GM23338 (cell line): ENCODE measurements around the gene NEK10. TPM values are rescaled to one million over a fixed set of nuclear protein-coding genes. Genes with fewer than 3 reads are reported as not detected.

ENCODE experiments used
- ATAC-seq: fragments of 200-7000 bp; cut with Tn5 transposase; 3 replicates; pipeline ENCODE4 v1.9.1; 2020
- DNase-seq: peaks from one replicate; pipeline ENCODE4 v3.0.0-alpha.2; 2015; ENCODE audit warnings: low spot score
- H2AFZ ChIP-seq: fragments of 200-600 bp; sonication (generic); 2 replicates; pipeline ENCODE4 v1.8.0; 2016; ENCODE audit warnings: antibody characterized with exemption, mild to moderate bottlenecking, moderate library complexity
- H3F3A ChIP-seq: fragments of 200-600 bp; sonication (generic); replicated peaks from 2 replicates; pipeline ENCODE4 v1.8.0; 2017; ENCODE audit warnings: antibody characterized with exemption, mixed run types, low read depth
- H3K27ac ChIP-seq: fragments of 200-600 bp; sonication (generic); 2 replicates; pipeline ENCODE4 v1.6.1; 2016; ENCODE audit warnings: low read depth
- H3K27me3 ChIP-seq: fragments of 200-600 bp; sonication (generic); 2 replicates; pipeline ENCODE4 v1.8.0; 2016; ENCODE audit warnings: mild to moderate bottlenecking, mixed run types, moderate library complexity; ENCODE audit not compliant: insufficient read depth
- H3K36me3 ChIP-seq: fragments of 200-600 bp; sonication (generic); 2 replicates; pipeline ENCODE4 v1.8.0; 2016; ENCODE audit warnings: mild to moderate bottlenecking; ENCODE audit not compliant: insufficient read depth
- H3K4me1 ChIP-seq: fragments of 200-600 bp; sonication (generic); 2 replicates; pipeline ENCODE4 v1.8.0; 2016; ENCODE audit warnings: mild to moderate bottlenecking, moderate library complexity; ENCODE audit not compliant: insufficient read depth
- H3K4me2 ChIP-seq: fragments of 200-600 bp; sonication (generic); 2 replicates; pipeline ENCODE4 v1.7.1; 2017; ENCODE audit warnings: mixed run types
- H3K4me3 ChIP-seq: fragments of 200-600 bp; sonication (generic); 2 replicates; pipeline ENCODE4 v1.6.1; 2016; ENCODE audit warnings: mixed run types
- H3K79me2 ChIP-seq: fragments of 200-600 bp; sonication (generic); replicated peaks from 2 replicates; pipeline ENCODE4 v1.8.0; 2017; ENCODE audit warnings: mild to moderate bottlenecking; ENCODE audit not compliant: insufficient read depth
- H3K9me2 ChIP-seq: fragments of 200-600 bp; sonication (generic); 2 replicates; pipeline ENCODE4 v1.8.0; 2017; ENCODE audit not compliant: insufficient read depth
- H4K20me1 ChIP-seq: fragments of 200-600 bp; sonication (generic); replicated peaks from 2 replicates; pipeline ENCODE4 v1.8.0; 2017; ENCODE audit warnings: mild to moderate bottlenecking; ENCODE audit not compliant: insufficient read depth
- H3K27ac Mint-ChIP-seq: 2 replicates; pipeline ENCODE4 v1.8.0; 2020; ENCODE audit warnings: inconsistent platforms, mild to moderate bottlenecking, moderate library complexity, mixed read lengths
- H3K27me3 Mint-ChIP-seq: 3 replicates; pipeline ENCODE4 v1.8.0; 2022; ENCODE audit warnings: low read depth, mild to moderate bottlenecking, moderate library complexity, mixed read lengths, inconsistent platforms; ENCODE audit not compliant: insufficient read depth, poor library complexity
- H3K36me3 Mint-ChIP-seq: 3 replicates; pipeline ENCODE4 v1.8.0; 2021; ENCODE audit warnings: low read depth, mild to moderate bottlenecking, inconsistent platforms, moderate library complexity, mixed read lengths
- H3K4me1 Mint-ChIP-seq: 3 replicates; pipeline ENCODE4 v1.8.0; 2020; ENCODE audit warnings: mild to moderate bottlenecking, inconsistent platforms, mixed read lengths
- H3K4me3 Mint-ChIP-seq: 3 replicates; pipeline ENCODE4 v1.8.0; 2021; ENCODE audit warnings: moderate library complexity, mild to moderate bottlenecking, inconsistent platforms, mixed read lengths
- H3K9me3 Mint-ChIP-seq: 3 replicates; pipeline ENCODE4 v1.8.0; 2020; ENCODE audit warnings: moderate library complexity, mild to moderate bottlenecking, inconsistent platforms, mixed read lengths
- CREB1 ChIP-seq: fragments of 250-450 bp; sonication (Bioruptor Pico); IDR thresholded peaks from 2 replicates; pipeline ENCODE4 v1.5.0; 2020; ENCODE audit warnings: low read depth, mild to moderate bottlenecking, moderate library complexity
- EZH2 ChIP-seq: fragments of 200-600 bp; sonication (generic); IDR thresholded peaks from one replicate; pipeline ENCODE4 v1.8.0; 2017; ENCODE audit warnings: antibody characterized with exemption, mild to moderate bottlenecking, low read depth; ENCODE audit not compliant: unreplicated experiment
- JUNB ChIP-seq: IDR thresholded peaks from one replicate; pipeline ENCODE4 v1.6.1; 2016; ENCODE audit warnings: antibody characterized with exemption; ENCODE audit not compliant: unreplicated experiment
- NANOG ChIP-seq: IDR thresholded peaks from 2 replicates; pipeline ENCODE4 v1.6.1; 2016; ENCODE audit warnings: antibody characterized with exemption, borderline replicate concordance
- POLR2AphosphoS5 ChIP-seq: IDR thresholded peaks from 2 replicates; pipeline ENCODE4 v1.6.1; 2016; ENCODE audit warnings: antibody characterized with exemption, low read depth
- STAT1 ChIP-seq: IDR thresholded peaks from one replicate; pipeline ENCODE4 v1.6.1; 2016; ENCODE audit warnings: antibody characterized with exemption; ENCODE audit not compliant: unreplicated experiment
- ZNF114 ChIP-seq: fragments of 250-450 bp; sonication (Bioruptor Pico); IDR thresholded peaks from 2 replicates; pipeline ENCODE4 v1.5.0; 2020; ENCODE audit warnings: mild to moderate bottlenecking, moderate library complexity
- ZNF331 ChIP-seq: fragments of 250-450 bp; sonication (Bioruptor Pico); IDR thresholded peaks from 2 replicates; pipeline ENCODE4 v1.5.0; 2020; ENCODE audit warnings: low read depth, mild to moderate bottlenecking, moderate library complexity
- polyA plus RNA-seq: library from polyadenylated mRNA; unstranded; fragments of >200 nt; fragmentation: Nextera tagmentation; extraction: Ambion mirVana; gene quantifications from 2 replicates; pipeline ENCODE4 v1.2.1, GENCODE V29; 2016
- total RNA-seq: library from RNA; depleted of rRNA; stranded (reverse); fragments of >200 nt; shearing (Covaris generic); gene quantifications from 2 replicates; pipeline ENCODE4 v1.2.3, GENCODE V29; 2014
- TF ChIP-seq, protein P1 (sequence below): fragments of 250-450 bp; sonication (Bioruptor Pico); IDR thresholded peaks from 2 replicates; pipeline ENCODE4 v1.5.0; 2020; ENCODE audit warnings: mild to moderate bottlenecking, moderate library complexity
- TF ChIP-seq, protein P2 (sequence below): IDR thresholded peaks from 2 replicates; pipeline ENCODE4 v1.6.1; 2016; ENCODE audit warnings: antibody characterized with exemption
- TF ChIP-seq, protein P3 (sequence below), 2 experiments: fragments of 200-600 bp in 1 of 2; sonication (generic) in 1 of 2; conservative IDR thresholded peaks; 2 replicates each; pipeline versions ENCODE4 v1.5.1 to v1.6.1; 2016 to 2017; ENCODE audit warnings: antibody characterized with exemption in 2 of 2, low read depth in 2 of 2, mild to moderate bottlenecking in 2 of 2, moderate library complexity in 1 of 2
- TF ChIP-seq, protein P4 (sequence below): IDR thresholded peaks from one replicate; pipeline ENCODE4 v1.6.1; 2018; ENCODE audit warnings: antibody characterized with exemption; ENCODE audit not compliant: unreplicated experiment

The NEK10 gene
- total and polyA plus RNA-seq, 2 experiments from 2014 or later = 0.55 to 2.0 TPM

DNA sequence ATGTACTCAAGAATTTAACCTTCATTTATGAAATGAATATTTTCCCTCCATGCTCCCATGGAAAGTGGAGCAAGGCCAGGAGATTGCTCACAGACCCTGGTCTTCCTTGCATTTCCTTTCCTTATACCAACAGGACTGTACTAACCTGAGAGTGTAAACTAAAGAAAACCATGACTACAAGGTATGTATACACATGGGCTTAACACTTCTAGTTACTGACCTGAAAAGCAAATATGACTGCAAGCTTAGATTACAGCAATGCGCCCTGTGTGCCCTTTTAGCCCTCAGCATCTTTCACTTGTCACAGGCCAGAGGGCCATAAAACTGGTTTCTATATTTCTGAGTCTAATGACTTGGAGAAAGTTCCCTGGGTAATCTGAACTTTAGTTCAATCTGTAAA is 52.1 kb downstream of the NEK10 start (continued):
- TF ChIP-seq, protein P1, sequence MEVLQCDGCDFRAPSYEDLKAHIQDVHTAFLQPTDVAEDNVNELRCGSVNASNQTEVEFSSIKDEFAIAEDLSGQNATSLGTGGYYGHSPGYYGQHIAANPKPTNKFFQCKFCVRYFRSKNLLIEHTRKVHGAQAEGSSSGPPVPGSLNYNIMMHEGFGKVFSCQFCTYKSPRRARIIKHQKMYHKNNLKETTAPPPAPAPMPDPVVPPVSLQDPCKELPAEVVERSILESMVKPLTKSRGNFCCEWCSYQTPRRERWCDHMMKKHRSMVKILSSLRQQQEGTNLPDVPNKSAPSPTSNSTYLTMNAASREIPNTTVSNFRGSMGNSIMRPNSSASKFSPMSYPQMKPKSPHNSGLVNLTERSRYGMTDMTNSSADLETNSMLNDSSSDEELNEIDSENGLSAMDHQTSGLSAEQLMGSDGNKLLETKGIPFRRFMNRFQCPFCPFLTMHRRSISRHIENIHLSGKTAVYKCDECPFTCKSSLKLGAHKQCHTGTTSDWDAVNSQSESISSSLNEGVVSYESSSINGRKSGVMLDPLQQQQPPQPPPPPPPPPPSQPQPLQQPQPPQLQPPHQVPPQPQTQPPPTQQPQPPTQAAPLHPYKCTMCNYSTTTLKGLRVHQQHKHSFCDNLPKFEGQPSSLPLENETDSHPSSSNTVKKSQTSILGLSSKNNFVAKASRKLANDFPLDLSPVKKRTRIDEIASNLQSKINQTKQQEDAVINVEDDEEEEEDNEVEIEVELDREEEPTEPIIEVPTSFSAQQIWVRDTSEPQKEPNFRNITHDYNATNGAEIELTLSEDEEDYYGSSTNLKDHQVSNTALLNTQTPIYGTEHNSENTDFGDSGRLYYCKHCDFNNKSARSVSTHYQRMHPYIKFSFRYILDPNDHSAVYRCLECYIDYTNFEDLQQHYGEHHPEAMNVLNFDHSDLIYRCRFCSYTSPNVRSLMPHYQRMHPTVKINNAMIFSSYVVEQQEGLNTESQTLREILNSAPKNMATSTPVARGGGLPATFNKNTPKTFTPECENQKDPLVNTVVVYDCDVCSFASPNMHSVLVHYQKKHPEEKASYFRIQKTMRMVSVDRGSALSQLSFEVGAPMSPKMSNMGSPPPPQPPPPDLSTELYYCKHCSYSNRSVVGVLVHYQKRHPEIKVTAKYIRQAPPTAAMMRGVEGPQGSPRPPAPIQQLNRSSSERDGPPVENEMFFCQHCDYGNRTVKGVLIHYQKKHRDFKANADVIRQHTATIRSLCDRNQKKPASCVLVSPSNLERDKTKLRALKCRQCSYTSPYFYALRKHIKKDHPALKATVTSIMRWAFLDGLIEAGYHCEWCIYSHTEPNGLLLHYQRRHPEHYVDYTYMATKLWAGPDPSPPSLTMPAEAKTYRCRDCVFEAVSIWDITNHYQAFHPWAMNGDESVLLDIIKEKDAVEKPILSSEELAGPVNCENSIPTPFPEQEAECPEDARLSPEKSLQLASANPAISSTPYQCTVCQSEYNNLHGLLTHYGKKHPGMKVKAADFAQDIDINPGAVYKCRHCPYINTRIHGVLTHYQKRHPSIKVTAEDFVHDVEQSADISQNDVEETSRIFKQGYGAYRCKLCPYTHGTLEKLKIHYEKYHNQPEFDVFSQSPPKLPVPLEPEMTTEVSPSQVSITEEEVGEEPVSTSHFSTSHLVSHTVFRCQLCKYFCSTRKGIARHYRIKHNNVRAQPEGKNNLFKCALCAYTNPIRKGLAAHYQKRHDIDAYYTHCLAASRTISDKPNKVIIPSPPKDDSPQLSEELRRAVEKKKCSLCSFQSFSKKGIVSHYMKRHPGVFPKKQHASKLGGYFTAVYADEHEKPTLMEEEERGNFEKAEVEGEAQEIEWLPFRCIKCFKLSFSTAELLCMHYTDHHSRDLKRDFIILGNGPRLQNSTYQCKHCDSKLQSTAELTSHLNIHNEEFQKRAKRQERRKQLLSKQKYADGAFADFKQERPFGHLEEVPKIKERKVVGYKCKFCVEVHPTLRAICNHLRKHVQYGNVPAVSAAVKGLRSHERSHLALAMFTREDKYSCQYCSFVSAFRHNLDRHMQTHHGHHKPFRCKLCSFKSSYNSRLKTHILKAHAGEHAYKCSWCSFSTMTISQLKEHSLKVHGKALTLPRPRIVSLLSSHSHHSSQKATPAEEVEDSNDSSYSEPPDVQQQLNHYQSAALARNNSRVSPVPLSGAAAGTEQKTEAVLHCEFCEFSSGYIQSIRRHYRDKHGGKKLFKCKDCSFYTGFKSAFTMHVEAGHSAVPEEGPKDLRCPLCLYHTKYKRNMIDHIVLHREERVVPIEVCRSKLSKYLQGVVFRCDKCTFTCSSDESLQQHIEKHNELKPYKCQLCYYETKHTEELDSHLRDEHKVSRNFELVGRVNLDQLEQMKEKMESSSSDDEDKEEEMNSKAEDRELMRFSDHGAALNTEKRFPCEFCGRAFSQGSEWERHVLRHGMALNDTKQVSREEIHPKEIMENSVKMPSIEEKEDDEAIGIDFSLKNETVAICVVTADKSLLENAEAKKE = no peak

DNA sequence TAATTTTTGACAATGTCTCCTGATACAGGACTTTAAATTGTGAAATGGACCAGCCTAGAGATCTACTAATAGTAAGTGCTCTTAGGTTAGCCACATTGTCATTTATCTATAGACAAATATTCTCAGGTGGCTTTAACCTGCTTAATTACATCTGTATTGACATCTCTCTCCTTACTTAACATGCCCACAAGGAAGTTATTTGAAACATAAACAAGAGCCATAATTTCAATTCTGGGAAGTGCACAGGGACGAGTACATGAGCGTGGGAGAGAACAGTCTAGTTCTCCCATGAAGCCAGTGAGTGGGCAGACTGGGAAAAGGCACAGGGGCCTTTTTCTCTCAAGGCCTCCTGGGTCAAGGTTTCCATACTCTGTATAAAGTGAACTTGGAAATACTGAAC is 54.2 kb downstream of the NEK10 start:
- peaks cover 2% of the 10 kb centered on the region; the same call in 2 of the 3 replicates for H3K36me3 Mint-ChIP-seq
- H3F3A ChIP-seq = no peaks in the 10 kb centered on the region
- ATAC-seq = no peak
- TF ChIP-seq NANOG (no peak), CREB1 (CRISPR knock-in tag) (no peak), POLR2AphosphoS5 (no peak), STAT1 (no peak), EZH2 (no peak), ZNF114 (no peak), ZNF331 (CRISPR knock-in tag) (no peak), JUNB (no peak)
- TF ChIP-seq, protein P2, sequence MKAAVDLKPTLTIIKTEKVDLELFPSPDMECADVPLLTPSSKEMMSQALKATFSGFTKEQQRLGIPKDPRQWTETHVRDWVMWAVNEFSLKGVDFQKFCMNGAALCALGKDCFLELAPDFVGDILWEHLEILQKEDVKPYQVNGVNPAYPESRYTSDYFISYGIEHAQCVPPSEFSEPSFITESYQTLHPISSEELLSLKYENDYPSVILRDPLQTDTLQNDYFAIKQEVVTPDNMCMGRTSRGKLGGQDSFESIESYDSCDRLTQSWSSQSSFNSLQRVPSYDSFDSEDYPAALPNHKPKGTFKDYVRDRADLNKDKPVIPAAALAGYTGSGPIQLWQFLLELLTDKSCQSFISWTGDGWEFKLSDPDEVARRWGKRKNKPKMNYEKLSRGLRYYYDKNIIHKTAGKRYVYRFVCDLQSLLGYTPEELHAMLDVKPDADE = no peak
- TF ChIP-seq, protein P3, sequence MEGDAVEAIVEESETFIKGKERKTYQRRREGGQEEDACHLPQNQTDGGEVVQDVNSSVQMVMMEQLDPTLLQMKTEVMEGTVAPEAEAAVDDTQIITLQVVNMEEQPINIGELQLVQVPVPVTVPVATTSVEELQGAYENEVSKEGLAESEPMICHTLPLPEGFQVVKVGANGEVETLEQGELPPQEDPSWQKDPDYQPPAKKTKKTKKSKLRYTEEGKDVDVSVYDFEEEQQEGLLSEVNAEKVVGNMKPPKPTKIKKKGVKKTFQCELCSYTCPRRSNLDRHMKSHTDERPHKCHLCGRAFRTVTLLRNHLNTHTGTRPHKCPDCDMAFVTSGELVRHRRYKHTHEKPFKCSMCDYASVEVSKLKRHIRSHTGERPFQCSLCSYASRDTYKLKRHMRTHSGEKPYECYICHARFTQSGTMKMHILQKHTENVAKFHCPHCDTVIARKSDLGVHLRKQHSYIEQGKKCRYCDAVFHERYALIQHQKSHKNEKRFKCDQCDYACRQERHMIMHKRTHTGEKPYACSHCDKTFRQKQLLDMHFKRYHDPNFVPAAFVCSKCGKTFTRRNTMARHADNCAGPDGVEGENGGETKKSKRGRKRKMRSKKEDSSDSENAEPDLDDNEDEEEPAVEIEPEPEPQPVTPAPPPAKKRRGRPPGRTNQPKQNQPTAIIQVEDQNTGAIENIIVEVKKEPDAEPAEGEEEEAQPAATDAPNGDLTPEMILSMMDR (conservative IDR thresholded peaks at IDR 0.05; ENCODE audit: low read depth in 2 of 2) = no peak
- TF ChIP-seq, protein P4, sequence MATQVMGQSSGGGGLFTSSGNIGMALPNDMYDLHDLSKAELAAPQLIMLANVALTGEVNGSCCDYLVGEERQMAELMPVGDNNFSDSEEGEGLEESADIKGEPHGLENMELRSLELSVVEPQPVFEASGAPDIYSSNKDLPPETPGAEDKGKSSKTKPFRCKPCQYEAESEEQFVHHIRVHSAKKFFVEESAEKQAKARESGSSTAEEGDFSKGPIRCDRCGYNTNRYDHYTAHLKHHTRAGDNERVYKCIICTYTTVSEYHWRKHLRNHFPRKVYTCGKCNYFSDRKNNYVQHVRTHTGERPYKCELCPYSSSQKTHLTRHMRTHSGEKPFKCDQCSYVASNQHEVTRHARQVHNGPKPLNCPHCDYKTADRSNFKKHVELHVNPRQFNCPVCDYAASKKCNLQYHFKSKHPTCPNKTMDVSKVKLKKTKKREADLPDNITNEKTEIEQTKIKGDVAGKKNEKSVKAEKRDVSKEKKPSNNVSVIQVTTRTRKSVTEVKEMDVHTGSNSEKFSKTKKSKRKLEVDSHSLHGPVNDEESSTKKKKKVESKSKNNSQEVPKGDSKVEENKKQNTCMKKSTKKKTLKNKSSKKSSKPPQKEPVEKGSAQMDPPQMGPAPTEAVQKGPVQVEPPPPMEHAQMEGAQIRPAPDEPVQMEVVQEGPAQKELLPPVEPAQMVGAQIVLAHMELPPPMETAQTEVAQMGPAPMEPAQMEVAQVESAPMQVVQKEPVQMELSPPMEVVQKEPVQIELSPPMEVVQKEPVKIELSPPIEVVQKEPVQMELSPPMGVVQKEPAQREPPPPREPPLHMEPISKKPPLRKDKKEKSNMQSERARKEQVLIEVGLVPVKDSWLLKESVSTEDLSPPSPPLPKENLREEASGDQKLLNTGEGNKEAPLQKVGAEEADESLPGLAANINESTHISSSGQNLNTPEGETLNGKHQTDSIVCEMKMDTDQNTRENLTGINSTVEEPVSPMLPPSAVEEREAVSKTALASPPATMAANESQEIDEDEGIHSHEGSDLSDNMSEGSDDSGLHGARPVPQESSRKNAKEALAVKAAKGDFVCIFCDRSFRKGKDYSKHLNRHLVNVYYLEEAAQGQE = no peak

More for the DNA sequence above, 54.2 kb downstream of the NEK10 start:
- Histone ChIP-seq H3K4me2 (no peak overlapping the region), H3K79me2 (no peaks in the 10 kb centered on the region), H3K4me1 (no peaks in the 10 kb centered on the region), H3K9me2 (no peaks in the 10 kb centered on the region), H2AFZ (no peak overlapping the region), H3K4me3 (no peak overlapping the region), H3K36me3 (no peaks in the 10 kb centered on the region), H4K20me1 (no peaks in the 10 kb centered on the region), H3K27ac (no peak overlapping the region), H3K27me3 (no peaks in the 10 kb centered on the region)
- peaks cover 2% of the 10 kb centered on the region; the same call in 2 of the 3 replicates for H3K9me3 Mint-ChIP-seq
- no peaks in the 10 kb centered on the region for H3K27me3 Mint-ChIP-seq
- no peak for DNase-seq
- no peak overlapping the region for H3K4me3 Mint-ChIP-seq
- H3K27ac Mint-ChIP-seq = no peak overlapping the region
- no peaks in the 10 kb centered on the region for H3K4me1 Mint-ChIP-seq
